Measurements from ENCODE around the gene MARCO.

MARCO gene, protein sequence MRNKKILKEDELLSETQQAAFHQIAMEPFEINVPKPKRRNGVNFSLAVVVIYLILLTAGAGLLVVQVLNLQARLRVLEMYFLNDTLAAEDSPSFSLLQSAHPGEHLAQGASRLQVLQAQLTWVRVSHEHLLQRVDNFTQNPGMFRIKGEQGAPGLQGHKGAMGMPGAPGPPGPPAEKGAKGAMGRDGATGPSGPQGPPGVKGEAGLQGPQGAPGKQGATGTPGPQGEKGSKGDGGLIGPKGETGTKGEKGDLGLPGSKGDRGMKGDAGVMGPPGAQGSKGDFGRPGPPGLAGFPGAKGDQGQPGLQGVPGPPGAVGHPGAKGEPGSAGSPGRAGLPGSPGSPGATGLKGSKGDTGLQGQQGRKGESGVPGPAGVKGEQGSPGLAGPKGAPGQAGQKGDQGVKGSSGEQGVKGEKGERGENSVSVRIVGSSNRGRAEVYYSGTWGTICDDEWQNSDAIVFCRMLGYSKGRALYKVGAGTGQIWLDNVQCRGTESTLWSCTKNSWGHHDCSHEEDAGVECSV

DNA sequence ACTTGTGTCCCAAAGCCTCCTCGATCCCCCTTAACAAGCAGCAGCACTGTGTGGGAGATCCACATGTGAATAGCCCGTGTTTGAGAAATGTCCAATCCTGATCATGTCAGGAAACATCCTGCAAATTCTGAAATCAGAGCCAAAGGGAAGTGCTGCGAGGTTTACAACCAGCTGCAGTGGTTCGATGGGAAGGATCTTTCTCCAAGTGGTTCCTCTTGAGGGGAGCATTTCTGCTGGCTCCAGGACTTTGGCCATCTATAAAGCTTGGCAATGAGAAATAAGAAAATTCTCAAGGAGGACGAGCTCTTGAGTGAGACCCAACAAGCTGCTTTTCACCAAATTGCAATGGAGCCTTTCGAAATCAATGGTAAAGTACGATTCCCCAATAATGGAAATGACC is at the start of gene MARCO:
MARCO (plus strand) TSS at position 164 of the 400 bp plus-strand sequence; CDS start at position 271, 107 bp downstream.
- DNase-seq = no peak

- no peak for DNase-seq
These were observed 48.9 kb upstream of the MARCO start for GRCh38 chr2:118893100-118893499.

DNA sequence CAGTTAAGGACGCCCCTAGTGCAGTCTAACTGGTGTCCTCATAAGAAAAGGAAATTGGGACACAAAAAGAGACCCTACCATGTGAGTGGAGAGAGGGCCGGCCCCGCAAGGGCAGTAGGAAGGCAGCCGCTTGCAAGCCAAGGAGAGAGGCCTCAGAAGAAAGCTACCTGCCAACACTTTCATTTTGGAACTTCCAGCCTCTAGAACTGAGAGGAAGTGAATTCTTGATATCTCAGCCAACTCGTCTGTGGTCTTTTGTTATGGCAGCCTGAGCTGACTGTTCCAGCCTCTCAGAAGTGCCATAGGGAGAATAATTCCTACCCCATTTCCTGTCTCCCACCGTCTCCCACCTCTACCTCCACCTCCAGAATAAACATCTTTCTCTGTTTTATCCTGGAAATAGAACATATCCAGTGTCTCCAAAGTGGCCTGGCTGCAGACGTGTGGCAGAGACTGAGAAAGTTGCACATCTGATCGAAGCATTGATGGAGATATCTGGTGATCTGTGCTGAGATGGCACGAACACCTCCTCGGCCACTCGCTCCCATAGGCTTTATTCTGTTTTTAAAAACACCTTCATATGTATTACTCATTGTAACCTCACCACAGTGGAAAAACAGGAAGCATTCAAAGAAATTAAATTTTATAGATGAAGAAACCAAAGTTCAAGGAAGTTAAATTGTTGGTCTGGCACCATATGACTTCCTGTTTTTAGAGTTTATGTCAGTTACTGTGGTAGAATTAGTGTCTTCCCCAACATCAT is 39.5 kb upstream of the MARCO start:
- DNase-seq = no peak

- DNase-seq = no peak
These were observed 39.0 kb upstream of the MARCO start for GRCh38 chr2:118903029-118903351.

DNA sequence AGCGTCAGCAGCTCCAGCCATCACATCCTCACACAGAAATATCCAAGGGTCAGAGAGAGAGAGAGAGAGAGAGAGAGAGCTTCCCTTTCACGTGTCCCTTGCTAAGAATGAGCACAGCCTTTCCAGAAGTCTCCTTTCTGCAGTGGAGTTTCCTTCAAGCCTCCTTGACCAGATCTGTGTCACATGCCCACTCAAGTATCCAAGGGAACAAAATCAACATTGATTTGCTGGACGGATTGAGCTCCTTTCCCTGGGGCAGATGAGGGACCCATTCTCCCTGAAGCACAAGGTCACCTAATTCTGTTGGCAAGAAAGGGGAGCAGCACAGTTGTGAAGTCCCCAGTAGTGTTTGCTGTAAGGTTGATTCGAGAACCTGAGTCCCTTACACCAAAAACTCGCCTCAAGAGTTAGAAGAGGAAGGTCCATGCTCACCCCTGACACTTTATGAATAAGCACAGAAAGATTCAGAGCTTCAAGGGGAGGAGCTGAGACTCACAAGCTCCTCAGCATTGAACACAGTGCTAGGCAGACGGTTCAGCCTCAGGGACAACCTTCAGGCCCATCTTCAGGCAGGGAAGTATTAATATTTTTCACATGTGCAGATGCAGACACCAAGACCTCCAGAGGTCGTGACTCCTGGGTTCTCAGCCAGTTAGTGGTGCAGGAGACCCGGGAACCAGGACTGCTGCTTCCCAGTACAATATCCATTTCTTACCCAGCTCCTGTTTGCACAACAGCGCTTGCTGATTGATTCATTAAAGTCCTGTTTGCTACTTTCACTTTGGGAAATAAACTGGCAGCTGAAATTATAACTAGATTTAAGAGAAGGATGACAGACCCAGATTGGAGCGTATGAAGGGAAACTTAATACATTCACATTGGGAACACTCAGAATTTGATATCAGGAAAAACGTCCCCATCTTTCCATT is 38.2 kb upstream of the MARCO start:
- DNase-seq = no peak

DNA sequence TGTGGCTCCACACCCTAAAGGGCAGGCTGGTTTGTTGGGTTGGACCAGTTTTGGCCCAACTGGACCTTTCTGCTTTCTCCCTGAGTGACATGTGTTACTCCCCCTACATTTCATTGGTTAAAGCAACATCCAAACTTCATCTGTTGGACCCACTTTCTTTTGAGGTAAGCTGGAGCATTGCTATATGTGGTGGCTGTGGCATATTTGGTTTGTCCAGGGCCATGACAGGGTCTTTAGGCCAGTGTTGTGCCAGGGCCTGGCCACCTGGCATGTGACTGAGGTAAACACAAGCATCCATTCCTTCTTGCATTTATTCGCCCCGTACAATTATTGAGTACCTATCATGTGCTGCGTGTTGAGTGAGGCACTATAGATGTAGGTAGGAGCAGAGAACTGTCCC is 36.8 kb upstream of the MARCO start:
- DNase-seq = no peak

- DNase-seq = no peak
These were observed 35.8 kb upstream of the MARCO start for GRCh38 chr2:118906186-118906585.

DNA sequence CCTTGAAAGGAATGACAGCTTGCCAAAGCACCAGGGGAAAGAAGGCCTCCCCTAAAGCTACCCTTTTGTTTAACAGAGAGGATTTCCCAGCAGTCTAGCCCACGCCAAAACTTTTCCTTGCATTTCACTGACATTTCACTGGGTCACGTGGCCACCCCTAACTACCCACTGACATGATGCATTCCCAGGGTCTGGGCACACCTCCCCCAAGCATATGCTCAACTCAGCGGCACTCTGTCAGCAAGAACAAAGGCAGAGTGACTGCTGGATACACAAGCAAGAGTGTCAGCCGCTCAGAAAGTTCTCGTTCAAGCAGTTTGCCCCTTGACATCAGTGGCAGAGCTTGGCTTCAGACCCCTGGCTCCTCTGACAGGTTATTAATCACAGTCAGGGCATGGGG is 34.2 kb upstream of the MARCO start:
- DNase-seq = no peak

DNA sequence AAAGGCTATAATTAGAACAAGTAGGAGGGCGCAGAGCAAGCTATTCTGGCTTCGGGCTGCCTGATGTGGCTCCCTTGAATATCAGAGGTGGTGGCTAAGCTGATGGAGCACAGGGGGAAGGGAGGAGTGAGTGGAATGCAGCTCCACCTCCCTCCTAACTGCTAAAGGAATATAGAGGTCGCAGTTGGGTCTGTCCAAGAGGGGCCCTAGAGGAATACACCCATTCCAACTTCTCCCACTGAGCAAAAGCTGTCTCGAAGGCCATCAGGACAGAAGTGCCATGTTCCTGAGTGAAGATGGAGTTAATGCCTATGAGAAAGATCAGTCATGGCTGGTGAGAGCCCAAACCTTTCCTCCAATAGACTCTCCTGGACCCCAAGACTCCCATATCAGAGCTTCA is 32.8 kb upstream of the MARCO start:
- DNase-seq = no peak

DNA sequence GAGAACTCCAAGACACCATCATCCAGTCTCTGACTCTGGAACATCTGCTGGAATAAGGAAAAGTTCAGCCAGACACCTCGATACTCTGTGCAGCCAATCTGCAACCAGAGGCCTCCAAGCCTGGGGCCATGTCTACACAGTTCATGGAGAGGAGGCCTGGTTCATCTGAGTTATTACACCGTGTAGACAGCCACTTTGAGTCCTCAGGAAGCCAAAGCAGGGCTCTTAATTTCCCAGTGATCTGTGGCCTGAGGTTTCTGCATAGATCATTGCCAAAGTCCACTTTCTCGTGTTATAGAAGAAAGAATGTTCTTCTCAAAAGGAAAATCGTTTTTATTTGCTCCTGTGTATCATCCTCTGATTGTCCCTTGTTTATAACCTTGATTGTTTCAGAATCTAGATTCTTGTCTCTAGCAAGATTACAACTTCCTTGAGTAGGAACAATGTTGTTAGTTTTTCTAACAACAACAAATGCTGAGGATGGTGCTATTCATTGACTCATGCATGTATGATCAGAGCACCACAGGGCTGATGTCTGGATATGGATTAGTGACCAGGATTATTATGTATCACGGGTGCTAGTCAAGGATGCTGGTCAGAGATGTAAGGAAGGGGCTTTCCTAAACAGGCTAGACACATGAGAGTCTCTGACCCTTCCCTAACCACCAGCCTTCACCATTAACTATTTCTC is 30.7 kb upstream of the MARCO start:
- DNase-seq = no peak

- DNase-seq = no peak
These were observed 30.1 kb upstream of the MARCO start for GRCh38 chr2:118911936-118912335.

DNA sequence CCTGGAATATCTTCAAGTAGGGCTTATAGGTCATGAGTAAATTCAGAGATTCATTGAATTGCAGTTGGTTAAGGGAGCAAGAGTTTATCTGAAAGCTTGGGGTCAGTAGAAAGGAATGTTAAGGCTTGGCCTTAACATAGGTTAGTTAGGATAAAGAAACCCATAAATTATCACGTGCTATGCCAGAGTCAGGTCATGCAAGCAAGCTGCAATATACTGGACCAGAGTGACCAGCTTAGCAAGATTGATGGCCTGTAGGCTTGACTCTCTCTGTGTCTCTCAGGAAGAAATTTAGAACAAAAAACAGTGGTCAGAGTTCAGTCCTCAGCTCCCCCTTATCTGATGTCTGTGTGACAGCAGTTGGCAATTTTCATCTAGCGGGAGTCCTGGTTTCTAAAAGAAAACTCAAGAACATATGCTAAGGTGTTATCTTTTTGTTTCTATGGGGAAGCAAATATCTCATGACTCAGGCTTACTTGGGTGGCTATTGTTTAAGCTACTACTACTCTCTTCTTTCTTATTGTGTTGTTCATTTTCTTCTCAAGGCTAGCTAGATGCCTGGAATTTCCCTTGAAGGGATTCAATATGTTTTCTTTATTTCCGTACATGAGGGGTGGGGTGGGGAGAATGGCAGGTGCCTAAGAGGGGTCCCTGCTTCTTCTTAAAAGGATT is 28.7 kb upstream of the MARCO start:
- no peak for DNase-seq

DNA sequence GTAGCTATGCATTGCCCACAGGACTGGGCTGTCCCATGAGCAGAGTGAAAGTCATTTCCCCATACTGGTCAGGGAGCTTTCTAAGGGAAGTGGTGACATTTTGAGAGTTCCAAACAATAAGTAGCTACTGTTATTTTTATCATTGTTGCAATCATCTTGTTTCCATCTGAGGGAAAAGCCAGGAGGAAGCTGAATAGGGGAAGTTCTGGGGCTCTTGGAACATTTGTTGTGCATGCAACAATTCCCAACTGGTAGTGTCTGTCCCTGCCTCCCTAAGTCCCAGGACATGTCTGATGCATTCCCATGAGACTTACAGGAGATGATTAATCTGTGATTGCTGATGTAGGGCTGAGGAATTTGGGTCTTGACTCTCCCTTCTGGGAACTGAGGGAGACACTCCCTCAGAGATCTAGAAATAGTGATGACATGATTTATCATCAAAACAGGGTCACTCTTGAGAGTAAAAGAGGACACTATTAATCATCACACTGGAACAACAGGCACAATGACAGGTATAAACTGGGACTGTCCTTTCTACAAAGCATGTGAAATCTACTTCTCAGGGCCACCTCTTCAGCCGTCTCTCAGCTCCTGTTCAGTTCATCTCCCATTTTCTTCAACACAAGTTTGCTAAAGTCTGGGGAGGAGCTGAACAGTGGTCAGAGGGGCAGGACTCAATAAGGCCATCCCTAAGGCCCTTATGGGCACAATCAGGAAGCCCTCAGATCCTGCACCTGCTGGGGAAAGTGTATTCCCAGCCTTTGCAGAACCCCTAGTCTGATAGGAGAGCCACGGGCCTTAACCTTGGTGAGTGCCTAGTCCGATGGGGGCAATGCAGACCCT is 28.0 kb upstream of the MARCO start:
- no peak for DNase-seq

DNA sequence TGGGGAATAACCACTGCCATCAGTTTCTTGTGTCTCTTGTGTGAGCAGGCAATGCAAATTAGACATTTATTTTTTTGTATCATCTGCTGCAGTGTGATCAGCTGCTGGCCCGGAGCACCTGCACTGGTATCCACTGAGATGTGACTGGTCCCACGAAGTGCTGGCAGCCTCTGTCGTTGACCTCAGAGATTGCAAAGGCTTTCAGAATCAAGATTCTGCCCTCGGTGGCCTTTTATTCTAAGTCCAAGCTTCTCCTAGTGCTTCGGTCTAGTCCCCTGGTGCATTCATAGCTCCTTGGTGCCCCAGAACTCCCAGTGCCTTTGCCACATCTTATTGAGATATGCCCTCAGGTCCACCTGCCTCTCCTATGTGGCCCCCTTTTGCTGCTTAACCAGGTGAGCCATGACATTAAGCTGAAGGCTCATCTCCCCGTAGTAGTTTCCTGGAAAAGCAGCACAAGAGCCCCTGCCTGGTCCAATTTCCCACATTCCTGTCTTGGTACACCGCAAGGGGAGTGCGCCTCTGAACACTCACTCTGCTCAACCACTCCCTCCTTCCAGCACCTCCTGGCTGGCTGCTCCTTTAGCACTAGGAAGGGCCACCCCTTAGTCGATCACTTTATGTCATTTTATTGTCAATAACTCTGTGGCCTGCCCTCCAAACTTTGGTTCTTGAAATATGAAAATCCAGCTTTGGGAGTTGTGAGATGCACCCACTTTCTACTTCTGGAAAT is 27.1 kb upstream of the MARCO start:
- no peak for DNase-seq

GRCh38 chr2:118918017-118918416 is 24.0 kb upstream of the MARCO start:
- DNase-seq = no peak

DNA sequence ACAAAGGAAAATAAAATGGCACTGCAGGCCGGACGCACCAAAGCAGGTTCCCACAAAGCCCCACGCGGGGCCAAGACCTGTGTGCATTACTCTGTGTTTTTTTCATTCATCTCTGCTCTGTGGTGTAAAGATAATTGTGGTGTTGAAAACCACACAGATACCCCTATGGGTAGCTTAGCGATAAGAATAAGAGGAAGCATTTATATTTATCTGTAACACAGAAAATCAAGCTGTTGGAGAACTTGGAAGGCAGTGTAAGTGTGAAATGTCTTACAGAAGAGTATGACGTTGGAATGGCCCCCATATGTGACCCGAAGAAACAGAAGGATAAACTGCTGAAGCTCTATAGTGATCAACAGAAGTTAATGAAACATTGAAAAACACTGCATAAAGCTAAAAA is 20.3 kb upstream of the MARCO start:
- DNase-seq = no peak

DNA sequence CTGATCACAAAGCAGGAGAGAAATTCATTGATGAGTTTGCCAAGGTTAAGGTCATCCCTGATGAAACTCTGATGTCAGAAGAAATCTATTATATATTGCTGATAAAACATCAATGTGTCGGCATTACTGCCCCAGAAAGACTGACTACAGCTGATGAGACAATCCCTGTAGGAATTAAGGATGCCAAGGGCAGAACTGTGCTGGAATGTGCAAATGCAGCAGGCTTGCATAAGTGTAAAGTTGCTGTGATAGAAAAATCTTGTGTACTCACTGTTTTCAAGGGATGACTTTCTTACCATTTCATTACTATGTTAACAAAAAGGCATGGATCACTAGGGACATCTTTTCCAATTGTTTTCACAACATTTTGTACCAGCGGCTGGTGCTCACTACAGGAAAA is 19.7 kb upstream of the MARCO start:
- DNase-seq = no peak

GRCh38 chr2:118923371-118923770 is 18.6 kb upstream of the MARCO start:
- no peak for DNase-seq

- no peak for DNase-seq
These were observed 16.5 kb upstream of the MARCO start for GRCh38 chr2:118925476-118925875.

GRCh38 chr2:118925981-118926380 is 16.0 kb upstream of the MARCO start:
- DNase-seq = no peak

Data from NCI-H1092 (cell line).